SU-DHL-6 (cell line): Measurements from ENCODE around the gene GTF2H1.

Experiments used
- H2AFZ ChIP-seq: fragments of 200-600 bp; sonication (generic); 2 replicates; pipeline ENCODE4 v1.6.1; 2014; ENCODE audit warnings: low read depth, mild to moderate bottlenecking, moderate library complexity, mixed read lengths, antibody characterized with exemption, low read length; ENCODE audit not compliant: severe bottlenecking
- H3F3A ChIP-seq: fragments of 200-600 bp; shearing (Covaris generic); 2 replicates; pipeline ENCODE4 v1.6.0; 2016; ENCODE audit warnings: antibody characterized with exemption, mild to moderate bottlenecking; ENCODE audit not compliant: insufficient read depth
- H3K27ac ChIP-seq: fragments of 200-600 bp; sonication (generic); 2 replicates; pipeline ENCODE4 v1.5.1; 2016; ENCODE audit warnings: low read depth, mild to moderate bottlenecking, low read length, moderate library complexity, mixed read lengths
- H3K27me3 ChIP-seq: fragments of 200-600 bp; sonication (generic), shearing (Covaris generic); 2 replicates; pipeline ENCODE4 v1.6.0; 2014; ENCODE audit warnings: mild to moderate bottlenecking, low read length
- H3K36me3 ChIP-seq: fragments of 200-600 bp; sonication (generic); 2 replicates; pipeline ENCODE4 v1.6.1; 2014; ENCODE audit warnings: mild to moderate bottlenecking, low read length, mixed read lengths
- H3K4me2 ChIP-seq: fragments of 300-600, 200-600 bp; shearing (Covaris generic), sonication (generic); 2 replicates; pipeline ENCODE4 v1.6.0; 2014; ENCODE audit warnings: low read length, low read depth, mild to moderate bottlenecking; ENCODE audit not compliant: poor library complexity, severe bottlenecking
- H3K4me3 ChIP-seq: fragments of 200-600 bp; sonication (generic); 2 replicates; pipeline ENCODE4 v1.5.1; 2014; ENCODE audit warnings: antibody characterized with exemption, low read length, mild to moderate bottlenecking, mixed read lengths; ENCODE audit not compliant: insufficient read depth, poor library complexity, severe bottlenecking
- H3K79me2 ChIP-seq: fragments of 200-600 bp; sonication (generic); 2 replicates; pipeline ENCODE4 v1.6.1; 2014; ENCODE audit warnings: mild to moderate bottlenecking, low read length, moderate library complexity; ENCODE audit not compliant: insufficient read depth
- H3K9ac ChIP-seq: fragments of 200-600 bp; sonication (generic); 2 replicates; pipeline ENCODE4 v1.7.0; 2014; ENCODE audit warnings: mild to moderate bottlenecking, low read length
- H3K9me2 ChIP-seq: fragments of 200-600 bp; sonication (generic); replicated peaks from 2 replicates; pipeline ENCODE4 v1.6.1; 2014; ENCODE audit warnings: low read length; ENCODE audit not compliant: insufficient read depth
- H3K9me3 ChIP-seq: fragments of 200-600 bp; sonication (generic); 2 replicates; pipeline ENCODE4 v1.6.1; 2014; ENCODE audit warnings: low read length, mixed read lengths; ENCODE audit not compliant: insufficient read depth
- H4K20me1 ChIP-seq: fragments of 200-600 bp; sonication (generic); 2 replicates; pipeline ENCODE4 v1.6.1; 2014; ENCODE audit warnings: low read depth, mild to moderate bottlenecking, antibody characterized with exemption, low read length, moderate library complexity, mixed read lengths
- CTCF ChIP-seq: fragments of 200-600 bp; sonication (generic); IDR thresholded peaks from one replicate; pipeline ENCODE4 v1.5.1; 2017; ENCODE audit warnings: antibody characterized with exemption, mild to moderate bottlenecking, low read length, moderate library complexity; ENCODE audit not compliant: insufficient read depth, poor library complexity, severe bottlenecking
- EZH2phosphoT487 ChIP-seq: fragments of 200-600 bp; sonication (generic), shearing (Covaris generic); conservative IDR thresholded peaks from 2 replicates; pipeline ENCODE4 v1.6.1; 2018; ENCODE audit warnings: mild to moderate bottlenecking, antibody characterized with exemption, low read length, moderate library complexity, mixed read lengths

GTF2H1 gene

GRCh38 chr11:18371279-18371678 lies 48.9 kb downstream of the GTF2H1 start:
- Histone ChIP-seq H3K27me3 (no peaks in the 10 kb centered on the region), H3K79me2 (no peaks in the 10 kb centered on the region), H3K9me3 (no peaks in the 10 kb centered on the region), H3K9me2 (no peaks in the 10 kb centered on the region), H3K4me2 (no peak overlapping the region), H3K9ac (no peak overlapping the region), H3K27ac (no peak overlapping the region), H3F3A (0 out of 2 replicates have a peak, but pooled peaks cover 3% of the 10 kb centered on the region), H3K4me3 (no peak overlapping the region), H2AFZ (no peak overlapping the region), H4K20me1 (no peaks in the 10 kb centered on the region), H3K36me3 (peaks cover 6% of the 10 kb centered on the region; the same call in 1 of the 2 replicates)
- no peak for TF ChIP-seq EZH2phosphoT487
- no peak for TF ChIP-seq CTCF

- Histone ChIP-seq H3K9me2 (no peaks in the 10 kb centered on the region), H4K20me1 (no peaks in the 10 kb centered on the region), H3K79me2 (no peaks in the 10 kb centered on the region), H3F3A (0 out of 2 replicates have a peak, but pooled peaks cover 3% of the 10 kb centered on the region), H3K9me3 (no peaks in the 10 kb centered on the region), H3K27ac (no peak overlapping the region), H2AFZ (no peak overlapping the region), H3K4me3 (no peak overlapping the region), H3K36me3 (no peaks in the 10 kb centered on the region), H3K27me3 (no peaks in the 10 kb centered on the region), H3K4me2 (no peak overlapping the region), H3K9ac (no peak overlapping the region)
- TF ChIP-seq CTCF, result no peak
- no peak for TF ChIP-seq EZH2phosphoT487
Measured at GRCh38 chr11:18372201-18372600, 49.8 kb downstream of the GTF2H1 start.

GRCh38 chr11:18374956-18375355 lies 52.6 kb downstream of the GTF2H1 start:
- no peaks in the 10 kb centered on the region for H3K9me3 ChIP-seq
- no peaks in the 10 kb centered on the region for H3F3A ChIP-seq
- no peak overlapping the region for H3K4me2 ChIP-seq
- H3K79me2 ChIP-seq, result no peaks in the 10 kb centered on the region
- H3K9ac ChIP-seq, result no peak overlapping the region
- no peaks in the 10 kb centered on the region for H4K20me1 ChIP-seq
- H2AFZ ChIP-seq, result no peak overlapping the region
- no peak overlapping the region for H3K4me3 ChIP-seq
- no peaks in the 10 kb centered on the region for H3K9me2 ChIP-seq
- H3K27ac ChIP-seq, result no peak overlapping the region
- H3K36me3 ChIP-seq, result no peaks in the 10 kb centered on the region
- TF ChIP-seq CTCF (no peak), EZH2phosphoT487 (no peak)
- no peaks in the 10 kb centered on the region for H3K27me3 ChIP-seq
